Central memory CD4-positive, alpha-beta T cell (primary cell): ENCODE measurements around the gene RAB32.

ENCODE experiments used
- DNase-seq: peaks from one replicate; pipeline ENCODE4 v3.0.0; 2022

RAB32 gene

DNA sequence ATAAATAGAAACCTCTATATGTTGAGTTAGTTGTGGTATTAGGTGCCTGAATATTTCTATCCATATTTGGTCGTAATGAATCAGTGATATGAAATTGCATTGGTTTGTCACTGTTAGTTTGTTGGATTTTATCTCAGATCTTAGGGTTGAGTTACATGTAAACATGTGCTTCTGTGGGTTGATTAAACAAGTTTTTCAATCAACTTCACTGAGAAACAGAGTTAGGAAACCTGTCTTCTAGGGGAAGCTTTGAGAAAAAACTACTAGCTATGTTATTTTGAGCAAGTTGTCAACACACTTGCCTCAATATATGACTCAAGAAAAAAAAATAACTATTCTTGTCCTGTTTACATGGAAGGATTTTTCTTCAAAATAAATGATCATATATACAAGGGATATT lies 40.3 kb downstream of the RAB32 start:
- DNase-seq = no peak

- no peak for DNase-seq
These were observed 43.8 kb downstream of the RAB32 start for GRCh38 chr6:146587459-146587858.

- DNase-seq = no peak
These were observed 46.9 kb downstream of the RAB32 start for GRCh38 chr6:146590492-146590891.

DNA sequence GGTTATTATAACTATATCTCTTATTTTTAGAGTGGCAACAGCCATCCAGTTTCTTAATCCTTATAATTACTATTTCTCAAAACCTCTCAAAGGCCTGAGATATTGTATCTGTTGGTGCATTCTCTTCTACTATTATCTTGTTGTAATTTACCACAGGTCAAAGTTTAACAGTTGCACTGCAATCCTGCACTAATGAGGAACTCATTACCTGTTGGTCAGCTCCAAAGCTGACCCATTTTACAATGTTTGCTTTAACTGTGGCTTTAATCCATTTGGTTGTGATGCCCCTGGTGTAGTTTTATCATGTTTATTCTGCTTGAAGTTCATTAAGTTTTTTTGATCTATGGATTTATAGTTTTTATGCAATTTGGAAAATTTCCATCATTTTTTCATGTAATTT lies 48.8 kb downstream of the RAB32 start:
- DNase-seq = no peak

- no peak for DNase-seq
These were observed 50.4 kb downstream of the RAB32 start for GRCh38 chr6:146593986-146594385.

- DNase-seq = no peak
These were observed 50.9 kb downstream of the RAB32 start for GRCh38 chr6:146594495-146594894.

- DNase-seq = no peak
These were observed 52.5 kb downstream of the RAB32 start for GRCh38 chr6:146595972-146596731.

- DNase-seq = no peak
These were observed 55.3 kb downstream of the RAB32 start, which contains the start of gene ADGB for GRCh38 chr6:146598772-146599405. ADGB (plus strand) TSS chr6:146598972; CDS start chr6:146599041, 69 bp downstream.

DNA sequence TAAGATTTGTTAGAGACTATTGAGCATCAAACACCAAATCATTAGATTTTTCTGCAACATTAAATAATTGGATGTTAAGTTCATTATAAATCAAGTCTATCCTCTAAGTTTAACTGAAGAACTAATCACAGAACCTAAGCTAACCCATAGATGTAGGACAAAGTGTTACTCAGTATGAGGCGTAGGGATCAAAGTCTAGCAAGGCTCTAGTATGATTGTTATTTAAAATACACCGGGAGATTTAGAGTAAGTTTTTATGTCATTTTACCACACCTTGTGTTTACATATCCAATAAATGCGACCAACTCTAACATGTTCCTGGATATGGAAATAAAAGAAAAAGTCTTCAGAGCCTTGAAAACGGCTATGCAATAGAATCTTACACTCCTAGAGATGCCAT lies 57.7 kb downstream of the RAB32 start:
- DNase-seq = no peak

DNA sequence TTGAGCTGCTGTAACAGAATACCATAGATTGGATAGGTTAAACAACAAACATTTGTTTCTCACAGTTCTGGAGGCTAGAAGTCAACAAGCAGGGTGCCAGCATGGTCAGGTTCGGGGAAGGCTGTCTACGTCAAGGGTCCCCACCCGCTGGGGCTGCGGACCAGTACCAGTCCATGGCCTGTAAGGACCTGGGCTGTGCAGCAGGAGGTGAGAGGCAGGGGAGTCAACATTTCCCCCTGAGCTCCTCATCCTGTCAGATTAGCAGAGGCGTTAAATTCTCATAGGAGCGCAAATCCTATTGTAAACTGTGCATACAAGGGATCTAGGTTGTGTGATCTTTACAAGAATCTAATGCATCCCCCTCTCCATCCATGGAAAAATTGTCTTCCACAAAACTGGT lies 58.9 kb downstream of the RAB32 start:
- no peak for DNase-seq
